MM.1S (cell line): Measurements from ENCODE around the gene KRT73.

Source experiments
- DNase-seq: peaks from one replicate; pipeline ENCODE4 v3.0.0-alpha.2; 2015
- H2AFZ ChIP-seq: fragments of 300-600 bp; sonication (generic); 2 replicates; pipeline ENCODE4 v1.6.0; 2016; ENCODE audit warnings: antibody characterized with exemption, low read length
- H3F3A ChIP-seq: fragments of 300-600 bp; sonication (generic); 2 replicates; pipeline ENCODE4 v1.6.1; 2016; ENCODE audit warnings: mild to moderate bottlenecking, antibody characterized with exemption, low read length, moderate library complexity, mixed read lengths; ENCODE audit not compliant: insufficient read depth
- H3K27ac ChIP-seq: fragments of 300-600 bp; sonication (generic); 2 replicates; pipeline ENCODE4 v1.5.1; 2016; ENCODE audit warnings: mild to moderate bottlenecking, low read length
- H3K27me3 ChIP-seq: fragments of 300-600 bp; sonication (generic); replicated peaks from 2 replicates; pipeline ENCODE4 v1.6.0; 2016; ENCODE audit warnings: low read length; ENCODE audit not compliant: insufficient read depth
- H3K36me3 ChIP-seq: fragments of 300-600 bp; sonication (generic); replicated peaks from 2 replicates; pipeline ENCODE4 v1.6.1; 2016; ENCODE audit warnings: mild to moderate bottlenecking, low read length, mixed read lengths; ENCODE audit not compliant: insufficient read depth
- H3K4me1 ChIP-seq: fragments of 300-600 bp; sonication (generic); 2 replicates; pipeline ENCODE4 v1.6.1; 2016; ENCODE audit warnings: low read length, mixed read lengths
- H3K4me2 ChIP-seq: fragments of 300-600 bp; sonication (generic); 2 replicates; pipeline ENCODE4 v1.6.0; 2016; ENCODE audit warnings: low read depth, low read length
- H3K4me3 ChIP-seq: fragments of 300-600 bp; sonication (generic); 2 replicates; pipeline ENCODE4 v1.5.1; 2016; ENCODE audit warnings: low read length, mixed read lengths
- H3K79me2 ChIP-seq: fragments of 300-600 bp; sonication (generic); 2 replicates; pipeline ENCODE4 v1.6.1; 2016; ENCODE audit warnings: mixed run types, low read length, mixed read lengths
- H3K9ac ChIP-seq: fragments of 300-600 bp; sonication (generic); 2 replicates; pipeline ENCODE4 v1.6.1; 2016; ENCODE audit warnings: low read length, mixed read lengths
- H3K9me2 ChIP-seq: fragments of 300-600 bp; sonication (generic); replicated peaks from 2 replicates; pipeline ENCODE4 v1.6.1; 2016; ENCODE audit warnings: mild to moderate bottlenecking, low read length, mixed read lengths; ENCODE audit not compliant: insufficient read depth
- H3K9me3 ChIP-seq: fragments of 300-600 bp; sonication (generic); replicated peaks from 2 replicates; pipeline ENCODE4 v1.6.1; 2016; ENCODE audit warnings: mild to moderate bottlenecking, low read length, mixed read lengths; ENCODE audit not compliant: insufficient read depth
- H4K20me1 ChIP-seq: fragments of 300-600 bp; sonication (generic); 2 replicates; pipeline ENCODE4 v1.6.1; 2016; ENCODE audit warnings: mild to moderate bottlenecking, low read length, moderate library complexity, mixed read lengths; ENCODE audit not compliant: insufficient read depth
- EZH2 ChIP-seq: fragments of 300-600 bp; sonication (generic); optimal IDR thresholded peaks from 2 replicates; pipeline ENCODE3; 2017; ENCODE audit warnings: low read depth, mild to moderate bottlenecking, antibody characterized with exemption, low read length, mixed read lengths
- EZH2phosphoT487 ChIP-seq: fragments of 300-600 bp; sonication (generic); IDR thresholded peaks from 2 replicates; pipeline ENCODE4 v1.6.1; 2018; ENCODE audit warnings: antibody characterized with exemption, low read length
- TF ChIP-seq, protein P1 (sequence below): fragments of 300-600 bp; sonication (generic); IDR thresholded peaks from 2 replicates; pipeline ENCODE4 v1.5.1; 2016; ENCODE audit warnings: antibody characterized with exemption, low read length, mixed read lengths

Gene KRT73

GRCh38 chr12:52608161-52608560 lies 10.2 kb downstream of the KRT73 start:
- Histone ChIP-seq H3K4me3 (no peak overlapping the region), H3K9me3 (no peaks in the 10 kb centered on the region), H3K27me3 (peaks cover 56% of the 10 kb centered on the region), H3K27ac (no peak overlapping the region), H3K9ac (no peak overlapping the region), H3K79me2 (no peaks in the 10 kb centered on the region), H2AFZ (no peak overlapping the region), H3K4me2 (no peak overlapping the region), H4K20me1 (no peaks in the 10 kb centered on the region), H3F3A (no peaks in the 10 kb centered on the region), H3K9me2 (no peaks in the 10 kb centered on the region), H3K36me3 (no peaks in the 10 kb centered on the region), H3K4me1 (no peaks in the 10 kb centered on the region)
- TF ChIP-seq, protein P1, sequence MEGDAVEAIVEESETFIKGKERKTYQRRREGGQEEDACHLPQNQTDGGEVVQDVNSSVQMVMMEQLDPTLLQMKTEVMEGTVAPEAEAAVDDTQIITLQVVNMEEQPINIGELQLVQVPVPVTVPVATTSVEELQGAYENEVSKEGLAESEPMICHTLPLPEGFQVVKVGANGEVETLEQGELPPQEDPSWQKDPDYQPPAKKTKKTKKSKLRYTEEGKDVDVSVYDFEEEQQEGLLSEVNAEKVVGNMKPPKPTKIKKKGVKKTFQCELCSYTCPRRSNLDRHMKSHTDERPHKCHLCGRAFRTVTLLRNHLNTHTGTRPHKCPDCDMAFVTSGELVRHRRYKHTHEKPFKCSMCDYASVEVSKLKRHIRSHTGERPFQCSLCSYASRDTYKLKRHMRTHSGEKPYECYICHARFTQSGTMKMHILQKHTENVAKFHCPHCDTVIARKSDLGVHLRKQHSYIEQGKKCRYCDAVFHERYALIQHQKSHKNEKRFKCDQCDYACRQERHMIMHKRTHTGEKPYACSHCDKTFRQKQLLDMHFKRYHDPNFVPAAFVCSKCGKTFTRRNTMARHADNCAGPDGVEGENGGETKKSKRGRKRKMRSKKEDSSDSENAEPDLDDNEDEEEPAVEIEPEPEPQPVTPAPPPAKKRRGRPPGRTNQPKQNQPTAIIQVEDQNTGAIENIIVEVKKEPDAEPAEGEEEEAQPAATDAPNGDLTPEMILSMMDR, result no peak
- no peak for TF ChIP-seq EZH2
- no peak for TF ChIP-seq EZH2phosphoT487
- no peak for DNase-seq

- Histone ChIP-seq H2AFZ (no peak overlapping the region), H3K79me2 (no peaks in the 10 kb centered on the region), H3K9me3 (no peaks in the 10 kb centered on the region), H3K36me3 (no peaks in the 10 kb centered on the region), H3K27me3 (peaks cover 54% of the 10 kb centered on the region), H3K4me3 (no peak overlapping the region), H3K4me1 (no peaks in the 10 kb centered on the region), H3K9ac (no peak overlapping the region), H4K20me1 (no peaks in the 10 kb centered on the region), H3K27ac (no peak overlapping the region), H3K9me2 (no peaks in the 10 kb centered on the region), H3K4me2 (no peak overlapping the region), H3F3A (no peaks in the 10 kb centered on the region)
- no peak for DNase-seq
- TF ChIP-seq EZH2 (no peak), EZH2phosphoT487 (no peak)
- TF ChIP-seq, protein P1, result no peak
These were observed 11.0 kb downstream of the KRT73 start for GRCh38 chr12:52607314-52607713.

- no peak for DNase-seq
- Histone ChIP-seq H3F3A (no peaks in the 10 kb centered on the region), H3K4me3 (no peak overlapping the region), H3K9ac (no peak overlapping the region), H2AFZ (no peak overlapping the region), H3K9me2 (no peaks in the 10 kb centered on the region), H4K20me1 (no peaks in the 10 kb centered on the region), H3K9me3 (no peaks in the 10 kb centered on the region), H3K27ac (no peak overlapping the region), H3K4me2 (no peak overlapping the region), H3K36me3 (no peaks in the 10 kb centered on the region), H3K4me1 (no peaks in the 10 kb centered on the region), H3K79me2 (no peaks in the 10 kb centered on the region), H3K27me3 (peaks cover 54% of the 10 kb centered on the region)
- TF ChIP-seq EZH2 (no peak), EZH2phosphoT487 (no peak)
These were observed 11.7 kb downstream of the KRT73 start for GRCh38 chr12:52606581-52607218.

DNA sequence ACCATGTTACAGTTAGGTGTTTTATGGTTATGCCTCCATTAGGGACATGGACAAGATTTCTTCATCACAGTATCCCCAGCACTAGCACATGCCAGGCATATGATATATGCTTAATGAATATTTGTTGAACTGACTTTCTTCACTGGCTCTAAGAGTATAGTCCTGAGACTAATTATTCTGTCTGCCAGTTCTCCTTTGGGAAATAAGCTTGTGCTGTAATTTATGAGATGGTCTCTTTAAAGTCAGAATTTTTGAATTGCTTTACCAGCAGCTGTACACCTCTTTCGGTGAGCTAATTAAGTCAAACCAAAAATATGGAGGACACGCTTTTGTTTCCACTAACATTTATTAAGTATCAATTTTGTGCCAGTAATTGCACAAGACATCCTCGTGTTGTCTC lies 12.3 kb downstream of the KRT73 start:
- DNase-seq, result no peak
- TF ChIP-seq, protein P1, result no peak
- no peak for TF ChIP-seq EZH2phosphoT487
- no peak for TF ChIP-seq EZH2
- H3K79me2 ChIP-seq, result no peaks in the 10 kb centered on the region

More for the DNA sequence above, 12.3 kb downstream of the KRT73 start:
- Histone ChIP-seq H3K27ac (no peak overlapping the region), H3K9me2 (no peaks in the 10 kb centered on the region), H3F3A (no peaks in the 10 kb centered on the region), H3K4me3 (no peak overlapping the region), H2AFZ (no peak overlapping the region), H3K27me3 (peaks cover 52% of the 10 kb centered on the region), H3K4me1 (no peaks in the 10 kb centered on the region), H3K36me3 (no peaks in the 10 kb centered on the region), H3K4me2 (no peak overlapping the region), H4K20me1 (no peaks in the 10 kb centered on the region), H3K9ac (no peak overlapping the region), H3K9me3 (no peaks in the 10 kb centered on the region)
